T-helper 2 cell treated with Interferon-gamma antibody and Interleukin-4, amounts not matched to agents 5 μg/mL and 100 μg/mL, for 36 hours (primary cell): Measurements from ENCODE around the gene PDE4D.

ENCODE experiments used
- DNase-seq: peaks from one replicate; pipeline ENCODE4 v3.0.0; 2021; ENCODE audit warnings: low spot score
- H3K27ac Mint-ChIP-seq: one replicate; pipeline ENCODE4 v1.8.0; 2021; ENCODE audit warnings: mild to moderate bottlenecking, mixed read lengths
- H3K27me3 Mint-ChIP-seq: one replicate; pipeline ENCODE4 v1.8.0; 2021; ENCODE audit warnings: low read depth, mixed read lengths
- H3K36me3 Mint-ChIP-seq: one replicate; pipeline ENCODE4 v1.8.0; 2021; ENCODE audit warnings: low read depth, mixed read lengths
- H3K4me1 Mint-ChIP-seq: one replicate; pipeline ENCODE4 v1.8.0; 2021; ENCODE audit warnings: low read depth, mixed read lengths
- H3K4me3 Mint-ChIP-seq: one replicate; pipeline ENCODE4 v1.8.0; 2022; ENCODE audit warnings: mild to moderate bottlenecking, moderate library complexity, mixed read lengths
- H3K9me3 Mint-ChIP-seq: one replicate; pipeline ENCODE4 v1.8.0; 2021; ENCODE audit warnings: mixed read lengths

PDE4D gene

DNA sequence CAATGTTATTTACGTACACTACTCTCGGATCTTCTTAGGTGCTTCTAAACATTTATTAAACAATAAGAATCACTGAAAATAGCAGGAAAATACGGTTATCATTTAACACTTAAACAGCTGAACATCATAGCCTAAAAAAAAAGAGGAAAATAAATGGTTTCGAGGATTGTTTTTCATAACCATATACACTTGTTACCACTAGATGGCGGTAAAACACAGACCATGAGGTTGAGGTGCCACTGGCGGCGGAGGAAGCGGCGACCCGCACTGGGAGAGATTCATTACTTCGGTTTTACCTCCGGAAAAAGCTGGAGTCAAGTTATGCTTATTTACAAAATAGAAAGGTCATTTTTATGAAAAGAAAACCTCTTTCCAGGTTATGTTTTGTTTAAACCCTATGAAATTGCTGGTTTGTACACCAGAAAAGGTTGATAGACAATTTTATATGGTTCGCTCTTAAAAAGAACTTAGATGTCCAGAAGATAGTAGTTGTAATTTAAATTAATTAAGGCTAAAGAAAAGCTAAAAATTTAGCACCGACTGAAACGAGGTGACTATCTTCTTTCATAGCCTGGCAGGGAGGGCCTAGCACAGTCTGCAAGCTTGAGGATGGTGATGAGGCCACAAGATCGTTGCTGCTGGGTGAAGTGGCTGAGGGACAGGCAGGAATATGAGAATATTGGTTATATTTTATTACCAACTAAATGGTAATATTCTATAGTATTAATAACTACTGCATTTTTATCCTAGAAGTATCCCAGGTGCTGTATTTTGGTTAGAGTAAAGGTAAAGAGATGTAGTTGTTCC is 704.9 kb downstream of the PDE4D start:
- peak overlapping the region; percentile 25 for H3K4me3 Mint-ChIP-seq
- H3K27ac Mint-ChIP-seq = no peak overlapping the region
- H3K4me1 Mint-ChIP-seq = peaks cover 7% of the 10 kb centered on the region
- H3K27me3 Mint-ChIP-seq = peaks cover 15% of the 10 kb centered on the region
- H3K36me3 Mint-ChIP-seq = no peaks in the 10 kb centered on the region
- peak; percentile 44 for DNase-seq
- H3K9me3 Mint-ChIP-seq = no peaks in the 10 kb centered on the region

DNA sequence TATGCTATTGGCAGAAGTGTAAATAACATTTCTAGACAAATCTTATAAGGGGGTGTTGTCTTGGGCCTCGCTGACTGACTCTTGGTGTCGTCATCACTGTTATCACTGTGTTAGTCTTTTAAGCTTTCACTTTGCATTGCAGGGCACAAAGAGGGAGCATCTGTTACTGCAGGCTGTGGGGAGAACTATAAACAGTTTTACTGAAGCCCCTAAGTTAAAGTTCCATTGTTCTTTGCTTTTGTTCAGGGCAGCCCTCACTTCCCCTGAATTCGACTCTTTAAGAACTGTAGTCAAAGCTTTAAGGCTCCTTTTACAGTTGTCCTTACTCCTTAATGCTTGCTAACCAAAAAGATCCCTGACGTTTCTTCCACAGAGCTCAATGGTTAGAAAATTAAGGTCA is 705.7 kb downstream of the PDE4D start:
- peak overlapping the region; percentile 25 for H3K4me3 Mint-ChIP-seq
- no peak overlapping the region for H3K27ac Mint-ChIP-seq
- no peak for DNase-seq
- H3K36me3 Mint-ChIP-seq = no peaks in the 10 kb centered on the region
- H3K27me3 Mint-ChIP-seq = peaks cover 15% of the 10 kb centered on the region
- no peaks in the 10 kb centered on the region for H3K9me3 Mint-ChIP-seq
- peaks cover 7% of the 10 kb centered on the region for H3K4me1 Mint-ChIP-seq

- peaks cover 15% of the 10 kb centered on the region for H3K27me3 Mint-ChIP-seq
- H3K9me3 Mint-ChIP-seq = no peaks in the 10 kb centered on the region
- DNase-seq = peak; percentile 20
These were observed 706.9 kb downstream of the PDE4D start for GRCh38 chr5:59186623-59187022.

GRCh38 chr5:59185757-59186385 is 707.7 kb downstream of the PDE4D start:
- H3K36me3 Mint-ChIP-seq = no peaks in the 10 kb centered on the region
- H3K27me3 Mint-ChIP-seq = peaks cover 15% of the 10 kb centered on the region
- H3K27ac Mint-ChIP-seq = no peak overlapping the region
- DNase-seq = no peak
- H3K4me1 Mint-ChIP-seq = peaks cover 7% of the 10 kb centered on the region
- no peaks in the 10 kb centered on the region for H3K9me3 Mint-ChIP-seq
- no peak overlapping the region for H3K4me3 Mint-ChIP-seq

More at GRCh38 chr5:59186623-59187022, 706.9 kb downstream of the PDE4D start:
- Mint-ChIP-seq H3K4me3 (no peak overlapping the region), H3K27ac (no peak overlapping the region), H3K4me1 (peaks cover 7% of the 10 kb centered on the region), H3K36me3 (no peaks in the 10 kb centered on the region)

DNA sequence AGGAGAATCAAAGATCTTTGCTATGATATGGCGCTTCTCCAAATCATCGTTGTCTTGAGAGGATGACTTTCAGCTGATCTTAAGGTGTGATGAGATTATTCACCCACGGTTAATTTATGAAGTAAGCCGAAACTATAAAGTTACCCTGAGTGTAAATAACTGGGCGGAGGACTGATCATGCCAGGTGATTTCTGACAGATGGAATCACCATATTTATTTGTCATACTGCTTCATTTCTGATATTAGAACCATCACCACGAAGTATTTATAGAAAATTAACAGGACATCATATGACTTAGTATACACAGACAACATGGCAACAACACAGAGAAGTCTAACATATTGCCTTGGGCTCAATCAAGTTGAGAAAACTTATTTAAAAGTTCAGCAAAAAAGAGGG is 708.8 kb downstream of the PDE4D start:
- Mint-ChIP-seq H3K36me3 (no peaks in the 10 kb centered on the region), H3K4me1 (peaks cover 7% of the 10 kb centered on the region), H3K4me3 (no peak overlapping the region), H3K9me3 (no peaks in the 10 kb centered on the region), H3K27ac (no peak overlapping the region), H3K27me3 (peaks cover 19% of the 10 kb centered on the region)
- DNase-seq = no peak

DNA sequence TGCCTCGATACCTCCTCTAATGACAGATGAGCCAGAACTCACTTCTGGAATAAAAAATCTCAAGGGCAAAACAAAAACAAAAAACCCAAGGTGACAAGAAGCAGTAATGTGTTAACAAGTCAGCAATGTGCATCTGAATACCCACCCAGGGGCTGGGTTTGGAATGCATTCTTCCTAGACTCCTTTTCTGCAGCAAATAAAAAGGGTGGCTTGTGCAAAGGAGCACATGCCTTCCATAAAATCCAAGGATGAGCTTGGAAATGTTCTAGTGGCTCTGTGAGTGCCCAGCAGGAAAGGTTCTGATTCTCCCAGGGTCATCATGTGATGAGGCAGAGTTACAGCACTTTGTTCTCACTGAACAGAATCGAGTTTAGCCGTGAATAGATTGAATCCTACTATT is 710.8 kb downstream of the PDE4D start:
- H3K36me3 Mint-ChIP-seq = no peaks in the 10 kb centered on the region
- H3K27ac Mint-ChIP-seq = no peak overlapping the region
- no peaks in the 10 kb centered on the region for H3K9me3 Mint-ChIP-seq

GRCh38 chr5:59180515-59180914 is 713.0 kb downstream of the PDE4D start:
- Mint-ChIP-seq H3K27ac (no peak overlapping the region), H3K9me3 (no peaks in the 10 kb centered on the region), H3K4me1 (peaks cover 18% of the 10 kb centered on the region), H3K4me3 (no peak overlapping the region), H3K27me3 (peaks cover 3% of the 10 kb centered on the region), H3K36me3 (no peaks in the 10 kb centered on the region)
- no peak for DNase-seq

More for the DNA sequence above, 710.8 kb downstream of the PDE4D start:
- no peak for DNase-seq
- peaks cover 11% of the 10 kb centered on the region for H3K27me3 Mint-ChIP-seq
- H3K4me3 Mint-ChIP-seq = no peak overlapping the region
- H3K4me1 Mint-ChIP-seq = peaks cover 10% of the 10 kb centered on the region

DNA sequence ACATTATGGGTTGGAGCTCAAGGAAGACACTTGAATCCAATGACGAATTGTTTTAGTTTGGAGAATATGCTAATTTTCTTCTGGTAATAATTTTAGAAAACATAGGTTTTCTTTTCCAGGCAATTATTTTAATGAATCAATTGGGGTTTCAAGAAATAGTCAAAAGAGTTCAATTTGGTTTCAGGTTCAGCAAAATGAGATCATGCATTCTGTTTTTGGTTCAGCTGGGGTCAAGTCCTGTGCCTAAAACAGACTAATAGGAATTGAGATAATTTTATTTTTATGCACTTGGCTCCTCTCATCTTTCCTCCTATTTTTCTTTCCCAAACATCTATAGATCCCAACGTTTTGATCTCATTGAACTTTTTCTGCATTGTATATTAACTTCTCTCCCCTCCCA is 713.8 kb downstream of the PDE4D start:
- Mint-ChIP-seq H3K4me1 (peaks cover 18% of the 10 kb centered on the region), H3K9me3 (no peaks in the 10 kb centered on the region), H3K27ac (no peak overlapping the region), H3K36me3 (no peaks in the 10 kb centered on the region), H3K27me3 (peaks cover 3% of the 10 kb centered on the region), H3K4me3 (no peak overlapping the region)
- no peak for DNase-seq

DNA sequence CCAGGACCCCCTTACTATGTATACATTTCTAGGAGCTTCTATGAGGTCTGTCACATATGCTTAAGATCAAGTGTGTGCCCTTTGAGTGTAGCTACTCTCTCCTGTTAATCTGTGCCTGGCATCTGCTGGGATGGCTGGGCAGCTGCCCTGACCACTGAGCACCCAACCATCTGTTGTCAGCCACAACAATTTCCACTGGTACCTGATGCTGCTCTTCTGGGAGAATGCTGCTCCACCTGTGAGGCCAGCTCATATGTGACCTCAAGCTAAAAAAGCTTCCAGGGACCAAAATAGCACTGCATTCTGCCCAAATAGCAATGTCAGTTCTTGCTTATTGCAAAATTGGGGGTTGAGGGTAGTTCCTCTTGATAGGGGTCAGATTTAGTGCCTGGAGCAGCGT is 715.0 kb downstream of the PDE4D start:
- no peaks in the 10 kb centered on the region for H3K36me3 Mint-ChIP-seq
- DNase-seq = no peak
- H3K9me3 Mint-ChIP-seq = no peaks in the 10 kb centered on the region
- peak overlapping the region; percentile 14 for H3K4me3 Mint-ChIP-seq
- H3K27me3 Mint-ChIP-seq = peaks cover 3% of the 10 kb centered on the region
- peak overlapping the region; percentile 73 for H3K27ac Mint-ChIP-seq
- H3K4me1 Mint-ChIP-seq = peaks cover 28% of the 10 kb centered on the region

DNA sequence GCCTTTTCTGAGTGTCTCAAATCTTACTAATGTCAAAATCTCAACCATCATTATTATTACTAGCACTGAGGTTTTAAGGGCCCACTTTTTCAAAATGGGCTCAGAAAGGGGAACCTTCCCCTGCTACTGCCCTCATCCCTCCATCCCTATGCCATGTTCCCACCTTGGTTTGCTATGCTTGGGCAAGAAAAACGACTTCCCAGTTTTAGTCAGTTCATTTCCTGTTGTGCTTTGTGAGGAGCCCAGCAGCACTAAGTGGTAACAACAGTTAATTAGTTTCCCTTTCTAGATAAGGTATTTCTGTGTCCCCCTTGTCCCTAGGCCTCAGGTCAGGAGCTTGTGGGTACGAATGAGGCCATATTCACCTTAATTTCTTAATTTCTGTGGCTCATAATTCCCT is 715.5 kb downstream of the PDE4D start:
- DNase-seq = no peak

DNA sequence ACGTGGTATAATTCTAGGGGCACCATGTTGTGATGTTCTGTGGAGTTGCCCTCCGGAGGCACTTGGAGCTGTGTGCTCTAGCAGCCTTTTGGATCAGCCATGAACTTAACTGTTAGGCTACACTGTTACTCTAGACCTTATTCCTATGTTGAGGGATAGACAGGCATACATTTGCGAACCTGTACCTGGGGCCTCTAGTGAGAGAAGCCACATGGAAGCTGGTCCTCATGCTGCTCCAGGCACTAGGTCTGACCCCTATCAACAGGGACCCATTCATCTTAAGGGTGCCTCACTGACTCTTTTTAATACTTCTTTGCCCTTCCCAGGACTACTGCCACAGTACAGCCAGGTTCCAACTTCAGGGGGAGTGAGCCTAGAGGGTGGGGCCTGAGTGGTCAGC is 715.9 kb downstream of the PDE4D start:
- DNase-seq = no peak
- Mint-ChIP-seq H3K27me3 (peaks cover 3% of the 10 kb centered on the region), H3K4me3 (no peak overlapping the region), H3K9me3 (no peaks in the 10 kb centered on the region), H3K36me3 (no peaks in the 10 kb centered on the region), H3K4me1 (peaks cover 31% of the 10 kb centered on the region), H3K27ac (peak overlapping the region; percentile 73)

More for the DNA sequence above, 715.5 kb downstream of the PDE4D start:
- no peaks in the 10 kb centered on the region for H3K36me3 Mint-ChIP-seq
- H3K4me1 Mint-ChIP-seq = peaks cover 30% of the 10 kb centered on the region
- peak overlapping the region; percentile 14 for H3K4me3 Mint-ChIP-seq
- peak overlapping the region; percentile 73 for H3K27ac Mint-ChIP-seq
- H3K9me3 Mint-ChIP-seq = no peaks in the 10 kb centered on the region
- H3K27me3 Mint-ChIP-seq = peaks cover 3% of the 10 kb centered on the region

GRCh38 chr5:59174248-59174844 is 719.2 kb downstream of the PDE4D start:
- H3K4me1 Mint-ChIP-seq = peaks cover 40% of the 10 kb centered on the region
- no peak overlapping the region for H3K4me3 Mint-ChIP-seq
- no peak for DNase-seq
- peaks cover 3% of the 10 kb centered on the region for H3K36me3 Mint-ChIP-seq
- H3K9me3 Mint-ChIP-seq = peaks cover 5% of the 10 kb centered on the region
- H3K27me3 Mint-ChIP-seq = no peaks in the 10 kb centered on the region
- no peak overlapping the region for H3K27ac Mint-ChIP-seq

GRCh38 chr5:59173578-59173977 is 719.9 kb downstream of the PDE4D start:
- Mint-ChIP-seq H3K4me1 (peaks cover 40% of the 10 kb centered on the region), H3K9me3 (peaks cover 5% of the 10 kb centered on the region), H3K27ac (no peak overlapping the region), H3K27me3 (no peaks in the 10 kb centered on the region), H3K36me3 (peaks cover 3% of the 10 kb centered on the region), H3K4me3 (no peak overlapping the region)
- DNase-seq = no peak

DNA sequence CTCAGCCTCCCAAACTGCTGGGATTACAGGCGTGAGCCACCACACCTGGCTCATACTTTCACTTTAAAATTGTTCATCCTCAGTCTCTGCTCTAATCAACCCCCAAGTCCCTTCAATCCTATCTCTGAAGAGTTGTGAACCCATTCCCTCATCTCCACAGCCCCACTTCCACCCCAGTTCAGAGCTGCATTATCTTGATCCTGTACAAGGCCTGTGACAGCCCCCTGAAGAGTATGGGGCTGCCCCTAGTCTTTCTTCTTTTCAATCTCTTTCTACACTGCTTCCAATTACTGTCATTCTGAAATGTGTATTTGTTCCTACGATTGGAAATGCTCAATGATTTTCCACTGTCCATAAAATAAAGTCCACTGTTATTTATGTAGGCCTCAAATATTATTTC is 722.4 kb downstream of the PDE4D start:
- no peak overlapping the region for H3K4me3 Mint-ChIP-seq
- no peak overlapping the region for H3K27ac Mint-ChIP-seq

More for the DNA sequence above, 722.4 kb downstream of the PDE4D start:
- H3K4me1 Mint-ChIP-seq = peaks cover 25% of the 10 kb centered on the region
- no peak for DNase-seq
- H3K36me3 Mint-ChIP-seq = peaks cover 3% of the 10 kb centered on the region
- no peaks in the 10 kb centered on the region for H3K27me3 Mint-ChIP-seq
- peaks cover 5% of the 10 kb centered on the region for H3K9me3 Mint-ChIP-seq
